Tibial artery (tissue), 4 donors: ENCODE data around the gene UBE2U.

Experiments
- DNase-seq, 2 donors: peaks; one replicate each; pipeline ENCODE4 v3.0.0-alpha.2; 2019
- H3K27ac ChIP-seq, 2 donors: fragments of 200-600 bp; sonication (generic) in 1 of 2; 1 replicate in 1 of 2; 2 replicates in 1 of 2; pipeline ENCODE4 v1.5.1; 2018 to 2019; ENCODE audit warnings: mild to moderate bottlenecking in 1 of 2
- H3K27me3 ChIP-seq, 2 donors: fragments of 200-600 bp; sonication (generic) in 1 of 2; one replicate each; pipeline versions ENCODE4 v1.5.1 to v1.6.0; 2016 to 2019
- H3K36me3 ChIP-seq, 3 donors: fragments of 200-600 bp; sonication (generic) in 2 of 3; one replicate each; pipeline ENCODE4 v1.5.1; 2016 to 2019; ENCODE audit warnings: mild to moderate bottlenecking in 2 of 3
- H3K4me1 ChIP-seq, 4 donors: fragments of 200-600 bp; sonication (generic) in 2 of 4; 1 replicate in 3 of 4; 2 replicates in 1 of 4; pipeline ENCODE4 v1.5.1; 2016 to 2019
- H3K4me3 ChIP-seq, 2 donors: fragments of 200-600 bp; sonication (generic) in 1 of 2; 1 replicate in 1 of 2; 2 replicates in 1 of 2; pipeline ENCODE4 v1.5.1; 2018 to 2019; ENCODE audit warnings: mild to moderate bottlenecking in 2 of 2
- H3K9me3 ChIP-seq, 3 donors: fragments of 200-600 bp; sonication (generic) in 1 of 3; one replicate each; pipeline ENCODE4 v1.5.1; 2016 to 2019
- CTCF ChIP-seq, 2 experiments: fragments of 200-600 bp in 1 of 2; fragments of 450-650 bp in 1 of 2; IDR thresholded peaks; one replicate each; pipeline ENCODE4 v1.5.1; 2017 to 2019; ENCODE audit warnings: antibody characterized with exemption in 2 of 2, mild to moderate bottlenecking in 1 of 2, moderate library complexity in 1 of 2
- intact Hi-C: fragments of 100-400 bp; cut with DNase I; formaldehyde crosslinking; loops from one replicate; pipeline ENCODE4 v1.15.0; 2023; ENCODE audit warnings: low total_unique reads

UBE2U gene

GRCh38 chr1:64171797-64172281, 31.6 kb upstream of the UBE2U start:
- H3K27ac ChIP-seq, result peak overlapping the region in 1 of 2 donors; percentile 21
- no peaks in the 10 kb centered on the region for H3K9me3 ChIP-seq
- peaks cover 0 to 9% (median 6%) of the 10 kb centered on the region in 3 donors for H3K36me3 ChIP-seq
- TF ChIP-seq CTCF (IDR thresholded peaks at IDR 0.05), result no peak
- intact Hi-C loops, result no loop called here
- peaks cover 0 to 26% (median 16%) of the 10 kb centered on the region in 4 donors for H3K4me1 ChIP-seq
- no peak for DNase-seq
- no peaks in the 10 kb centered on the region for H3K27me3 ChIP-seq
- no peak overlapping the region for H3K4me3 ChIP-seq

- TF ChIP-seq CTCF (IDR thresholded peaks at IDR 0.05), result no peak
- H3K9me3 ChIP-seq, result no peaks in the 10 kb centered on the region
- intact Hi-C loops, result no loop called here
- H3K4me3 ChIP-seq, result no peak overlapping the region
- H3K4me1 ChIP-seq, result peaks cover 0 to 23% (median 15%) of the 10 kb centered on the region in 4 donors
- no peak for DNase-seq
- H3K36me3 ChIP-seq, result peaks cover 3 to 10% (median 9%) of the 10 kb centered on the region in 3 donors
- H3K27ac ChIP-seq, result peak overlapping the region in 1 of 2 donors; percentile 21
- H3K27me3 ChIP-seq, result no peaks in the 10 kb centered on the region
These were observed 30.9 kb upstream of the UBE2U start for GRCh38 chr1:64172458-64172983.

- intact Hi-C loops, result no loop called here
- H3K4me1 ChIP-seq, result peaks cover 0 to 23% (median 15%) of the 10 kb centered on the region in 4 donors
- no peak for DNase-seq
- no peaks in the 10 kb centered on the region for H3K27me3 ChIP-seq
- no peak for TF ChIP-seq CTCF (IDR thresholded peaks at IDR 0.05)
- peak overlapping the region in 1 of 2 donors; percentile 20 for H3K27ac ChIP-seq
- no peak overlapping the region for H3K4me3 ChIP-seq
- H3K36me3 ChIP-seq, result peaks cover 12 to 19% (median 17%) of the 10 kb centered on the region in 3 donors
- no peaks in the 10 kb centered on the region for H3K9me3 ChIP-seq
These were observed 30.0 kb upstream of the UBE2U start for GRCh38 chr1:64173336-64173940.

GRCh38 chr1:64175639-64176038, 27.8 kb upstream of the UBE2U start:
- peaks cover 0 to 31% (median 19%) of the 10 kb centered on the region in 4 donors for H3K4me1 ChIP-seq
- no peak for DNase-seq
- H3K4me3 ChIP-seq, result no peak overlapping the region
- TF ChIP-seq CTCF (IDR thresholded peaks at IDR 0.05), result no peak
- H3K9me3 ChIP-seq, result no peaks in the 10 kb centered on the region
- H3K27me3 ChIP-seq, result no peaks in the 10 kb centered on the region
- intact Hi-C loops, result no loop called here
- H3K36me3 ChIP-seq, result peaks cover 11 to 22% (median 14%) of the 10 kb centered on the region in 3 donors
- H3K27ac ChIP-seq, result no peak overlapping the region

GRCh38 chr1:64176659-64177058, 26.8 kb upstream of the UBE2U start:
- peaks cover 11 to 22% (median 14%) of the 10 kb centered on the region in 3 donors for H3K36me3 ChIP-seq
- H3K27ac ChIP-seq, result no peak overlapping the region
- DNase-seq, result no peak
- intact Hi-C loops, result no loop called here
- no peaks in the 10 kb centered on the region for H3K9me3 ChIP-seq
- peaks cover 0 to 28% (median 17%) of the 10 kb centered on the region in 4 donors for H3K4me1 ChIP-seq
- no peaks in the 10 kb centered on the region for H3K27me3 ChIP-seq
- no peak overlapping the region for H3K4me3 ChIP-seq
- TF ChIP-seq CTCF (IDR thresholded peaks at IDR 0.05), result no peak
